ENCODE measurements around the gene FOSL1.

Gene FOSL1

DNA sequence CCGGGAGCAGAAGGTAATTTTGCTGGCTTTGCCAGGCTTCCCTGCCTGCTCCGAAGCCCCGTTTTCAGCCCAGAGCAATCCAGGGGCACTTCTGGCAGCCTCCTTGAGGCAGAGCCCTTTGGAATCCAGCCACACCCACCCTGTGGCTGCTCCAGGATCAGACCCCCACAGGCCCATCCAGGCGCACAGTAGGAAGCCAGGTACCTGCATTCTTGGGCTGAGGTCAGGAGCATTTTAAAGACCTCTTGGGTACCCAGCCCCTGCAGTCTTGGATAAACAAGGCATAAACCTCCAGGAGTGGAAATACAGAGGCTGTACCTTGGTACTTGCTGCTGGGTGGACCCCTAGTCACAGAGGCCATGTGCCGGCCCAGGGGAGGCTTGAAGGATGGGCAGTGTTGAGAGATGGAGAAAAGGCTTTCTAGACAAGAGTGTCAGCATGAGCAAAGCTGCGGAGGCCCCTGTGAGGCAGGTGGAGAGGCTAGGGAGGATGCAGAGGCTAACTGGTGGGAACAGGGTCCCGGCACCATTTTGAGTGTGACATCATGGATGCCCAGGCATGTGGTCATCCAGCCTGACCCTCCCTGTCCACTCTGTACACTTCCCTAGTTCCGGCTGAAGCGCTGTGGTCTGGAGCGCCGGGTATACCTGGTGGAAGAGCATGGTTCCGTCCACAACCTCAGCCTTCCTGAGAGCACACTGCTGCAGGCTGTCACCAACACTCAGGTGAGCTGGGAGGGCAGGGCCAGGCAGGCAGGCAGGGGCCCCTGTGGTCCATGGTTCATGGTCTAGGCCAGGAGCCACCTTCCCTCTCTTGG is 36.1 kb downstream of the FOSL1 start:
- DNase-seq (ENCODE audit: low read depth in 2 of 2), result no peak

DNA sequence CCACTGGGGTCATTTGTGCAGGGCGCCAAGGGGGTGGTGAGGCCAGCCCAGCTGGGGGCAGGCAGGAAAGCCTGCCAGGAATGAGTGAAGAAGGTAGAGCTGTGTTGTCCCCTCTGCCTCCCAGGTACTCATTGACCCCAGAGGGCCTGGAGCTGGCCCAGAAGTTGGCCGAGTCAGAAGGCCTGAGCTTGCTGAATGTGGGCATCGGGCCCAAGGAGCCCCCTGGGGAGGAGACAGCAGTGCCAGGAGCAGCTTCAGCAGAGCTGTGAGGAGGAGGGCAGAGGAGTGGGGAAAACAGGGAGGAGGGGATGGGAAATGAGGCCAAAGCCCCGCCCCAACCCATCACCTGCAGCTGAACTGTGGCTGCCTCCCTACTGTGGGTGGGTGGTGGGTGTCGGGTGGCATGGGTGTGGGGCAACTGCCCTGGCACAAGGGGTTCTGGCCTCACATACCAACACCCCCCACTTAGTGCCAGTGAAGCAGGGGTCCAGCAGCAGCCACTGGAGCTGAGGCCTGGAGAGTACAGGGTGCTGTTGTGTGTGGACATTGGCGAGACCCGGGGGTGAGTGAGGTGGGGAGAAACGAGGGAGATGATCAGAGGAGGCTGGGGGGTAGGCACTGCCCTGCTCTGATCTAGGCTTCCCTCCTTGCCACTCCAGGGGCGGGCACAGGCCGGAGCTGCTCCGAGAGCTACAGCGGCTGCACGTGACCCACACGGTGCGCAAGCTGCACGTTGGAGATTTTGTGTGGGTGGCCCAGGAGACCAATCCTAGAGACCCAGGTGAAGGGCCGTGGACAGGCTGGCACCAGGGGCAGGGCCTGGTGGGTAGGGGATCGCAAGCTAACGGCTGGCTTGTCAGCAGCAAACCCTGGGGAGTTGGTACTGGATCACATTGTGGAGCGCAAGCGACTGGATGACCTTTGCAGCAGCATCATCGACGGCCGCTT is 37.0 kb downstream of the FOSL1 start:
- DNase-seq (ENCODE audit: low read depth in 2 of 2), result no peak

DNA sequence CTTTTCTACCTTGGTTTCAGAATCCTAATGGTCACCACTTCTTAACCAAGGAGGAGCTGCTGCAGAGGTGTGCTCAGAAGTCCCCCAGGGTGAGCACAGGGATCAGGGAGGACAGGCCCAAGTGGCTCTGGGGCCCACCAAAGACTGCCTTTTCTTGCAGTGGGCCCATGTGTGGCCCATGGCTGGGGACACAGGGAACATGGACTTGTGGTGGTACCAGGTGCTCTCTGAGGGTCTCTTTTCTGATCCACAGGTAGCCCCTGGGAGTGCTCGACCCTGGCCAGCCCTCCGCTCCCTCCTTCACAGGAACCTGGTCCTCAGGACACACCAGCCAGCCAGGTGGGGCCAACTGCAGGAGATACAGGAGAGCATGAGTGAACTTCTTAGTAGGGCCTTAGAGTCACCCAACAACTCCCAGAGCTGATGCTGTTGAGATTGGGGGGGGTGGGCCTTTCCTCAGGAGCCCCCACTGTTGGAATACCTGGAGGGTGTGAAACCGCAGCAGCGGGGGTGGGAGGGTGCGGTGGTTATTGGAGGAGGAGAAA is 37.9 kb downstream of the FOSL1 start:
- DNase-seq (ENCODE audit: low read depth in 2 of 2), result no peak

DNA sequence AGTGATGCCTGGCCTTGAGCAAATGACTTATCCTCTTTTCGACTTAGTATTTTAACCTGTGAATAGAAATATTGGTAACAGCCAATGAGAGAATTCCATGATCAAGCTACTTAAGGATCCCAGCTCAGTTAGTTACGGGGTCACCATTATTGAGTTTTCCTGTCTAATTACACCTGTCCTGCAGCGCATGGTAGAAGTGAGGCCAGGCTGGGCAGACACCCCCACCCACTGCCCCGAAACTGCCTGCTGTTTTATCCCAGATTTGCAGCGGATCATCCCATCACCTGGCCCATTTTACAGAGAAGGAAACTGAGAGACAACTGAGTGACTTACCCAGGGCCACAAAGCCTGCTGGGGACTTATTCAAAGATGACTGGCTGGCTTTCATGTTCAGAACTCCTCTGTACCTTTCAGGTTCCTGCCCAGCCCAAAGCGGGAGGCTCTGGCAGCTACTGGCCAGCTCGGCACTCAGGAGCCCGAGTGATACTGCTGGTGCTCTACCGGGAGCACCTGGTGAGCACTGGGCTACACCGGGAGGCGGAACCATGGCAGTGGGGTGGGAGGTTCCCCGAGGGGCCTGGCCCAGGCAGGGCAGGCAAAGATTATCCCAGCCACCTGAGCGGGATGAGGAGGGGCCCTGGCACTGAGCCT is 38.5 kb downstream of the FOSL1 start:
- no peak for DNase-seq (ENCODE audit: low read depth in 2 of 2)

DNA sequence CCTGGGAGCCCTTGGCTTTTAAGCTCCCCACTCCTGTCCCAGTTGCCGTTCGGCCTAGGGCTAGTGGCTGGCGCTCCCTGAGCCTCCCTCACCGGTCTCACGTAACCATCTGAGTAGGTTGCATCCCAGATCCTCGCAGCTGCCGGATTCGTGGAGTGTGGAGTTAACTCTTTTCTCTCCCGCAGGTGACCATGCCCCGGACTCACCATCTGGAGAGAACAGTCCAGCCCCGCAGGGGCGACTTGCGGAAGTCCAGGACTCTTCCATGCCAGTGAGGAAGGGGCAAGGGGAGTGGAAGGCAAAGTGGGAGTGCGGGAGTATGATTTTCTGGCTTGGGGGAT is 39.1 kb downstream of the FOSL1 start:
- no peak for DNase-seq (ENCODE audit: low read depth in 2 of 2)

DNA sequence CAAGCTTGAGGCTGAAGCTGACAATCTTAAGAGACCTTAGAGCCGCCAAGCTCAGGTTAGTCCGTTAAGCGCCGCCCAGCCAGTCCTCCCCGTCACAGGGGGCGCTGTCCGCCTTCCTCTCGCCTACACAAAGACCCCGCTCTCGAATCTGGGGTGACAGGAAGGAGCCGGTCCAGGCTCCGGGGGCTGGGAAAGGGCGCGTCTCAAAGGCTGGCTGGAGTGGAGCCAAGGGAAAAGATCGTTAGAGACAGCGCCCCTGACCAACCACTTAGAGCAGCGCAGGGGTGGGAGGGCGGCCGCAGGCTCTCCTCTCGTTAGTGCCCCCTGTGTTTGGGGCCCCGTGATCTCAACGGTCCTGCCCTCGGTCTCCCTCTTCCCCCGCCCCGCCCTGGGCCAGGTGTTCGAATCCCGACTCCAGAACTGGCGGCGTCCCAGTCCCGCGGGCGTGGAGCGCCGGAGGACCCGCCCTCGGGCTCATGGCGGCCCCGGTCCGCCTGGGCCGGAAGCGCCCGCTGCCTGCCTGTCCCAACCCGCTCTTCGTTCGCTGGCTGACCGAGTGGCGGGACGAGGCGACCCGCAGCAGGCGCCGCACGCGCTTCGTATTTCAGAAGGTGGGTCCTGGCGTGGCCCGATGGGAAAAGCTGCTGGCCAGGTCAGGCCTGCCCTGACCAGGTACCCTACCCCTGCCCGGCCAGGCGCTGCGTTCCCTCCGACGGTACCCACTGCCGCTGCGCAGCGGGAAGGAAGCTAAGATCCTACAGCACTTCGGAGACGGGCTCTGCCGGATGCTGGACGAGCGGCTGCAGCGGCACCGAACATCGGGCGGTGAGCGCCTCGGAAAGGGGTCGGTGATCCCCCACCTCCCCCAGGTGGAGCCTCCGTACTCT is 39.7 kb downstream of the FOSL1 start, which contains the start of gene MUS81:
Gene MUS81 (plus strand): TSS at position 156 of the 887 bp plus-strand sequence. CDS start 321 bp downstream, at position 477.
- peak; percentile 94 to 97 for DNase-seq (ENCODE audit: low read depth in 2 of 2)

DNA sequence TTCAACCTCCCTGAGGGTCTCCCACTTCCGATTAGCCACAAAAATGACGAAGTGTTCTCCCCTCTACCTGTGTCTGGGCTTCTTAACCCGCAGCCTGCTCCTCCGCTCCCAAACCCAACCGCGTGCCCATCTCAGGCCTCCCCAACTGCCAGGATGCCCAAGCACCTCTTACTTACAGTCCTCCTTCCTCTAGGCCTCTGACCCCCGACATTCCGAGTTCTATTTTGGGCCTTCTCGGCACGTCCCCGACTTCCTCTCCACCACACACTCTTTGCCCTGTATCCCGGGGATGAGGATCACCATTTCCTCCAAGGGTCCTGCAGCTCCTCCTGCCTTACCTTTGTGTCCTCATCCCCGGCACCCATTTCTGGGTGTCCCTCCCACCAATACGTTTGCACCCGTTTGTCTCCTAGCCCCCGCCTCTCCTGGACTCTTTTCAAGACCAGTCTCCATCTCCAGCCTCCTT is 40.3 kb downstream of the FOSL1 start:
- no peak for DNase-seq (ENCODE audit: low read depth in 2 of 2)

DNA sequence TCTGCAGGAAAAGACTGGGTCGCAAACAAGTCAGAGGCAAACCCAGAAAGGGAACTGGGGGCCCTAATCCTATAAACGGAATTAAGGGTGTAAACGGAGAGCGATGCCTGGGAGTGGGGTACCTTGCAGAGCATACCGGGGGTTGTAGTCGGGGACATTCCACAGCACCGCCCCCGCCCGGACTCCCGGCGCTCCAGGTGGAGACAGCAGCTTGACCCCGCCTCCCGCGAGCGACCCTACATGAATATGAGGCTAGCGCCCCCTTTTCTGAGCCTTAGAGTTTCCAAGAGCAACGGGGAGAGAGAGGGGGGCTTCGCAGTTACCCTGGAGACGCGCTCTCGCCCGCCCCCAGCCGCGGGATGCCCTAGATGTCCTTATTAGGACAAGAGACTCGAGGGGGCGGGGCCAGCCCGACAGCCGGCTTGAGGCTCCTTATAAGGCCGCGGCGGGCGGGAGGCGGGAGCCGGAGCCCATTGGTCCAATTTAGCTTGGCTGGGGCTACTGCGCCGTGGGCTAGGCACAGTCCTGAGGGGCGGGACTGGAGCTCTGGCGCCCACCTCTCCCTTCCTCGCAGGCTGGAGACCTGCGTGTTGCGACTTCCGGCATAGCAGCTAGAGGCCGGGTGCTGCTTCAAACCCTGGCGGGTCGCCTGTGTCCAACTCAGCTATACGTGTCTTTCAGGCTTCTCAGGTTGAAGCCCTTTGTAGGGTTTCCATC is 40.9 kb downstream of the FOSL1 start:
- peak; percentile 93 to 98 for DNase-seq (ENCODE audit: low read depth in 2 of 2)

DNA sequence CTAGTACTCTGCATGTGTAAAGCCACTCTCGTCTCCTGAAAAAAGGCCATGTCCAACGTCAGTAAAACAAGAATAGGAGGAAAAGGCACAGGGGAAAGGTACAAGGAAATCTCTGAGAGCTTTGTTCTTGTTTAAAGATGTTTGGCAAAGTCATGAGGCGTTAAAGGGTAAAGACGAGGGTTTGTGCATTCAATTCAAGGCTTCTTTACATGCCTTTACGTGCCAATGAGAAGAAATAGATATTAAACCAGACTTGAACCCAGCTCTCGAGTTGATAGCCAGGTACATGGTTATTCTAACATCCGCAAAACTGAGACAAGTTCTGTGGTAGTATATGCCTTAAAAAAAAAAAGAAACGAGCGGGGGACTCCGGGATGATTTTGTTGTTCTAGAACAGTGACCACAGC is 41.5 kb downstream of the FOSL1 start:
- DNase-seq (ENCODE audit: low read depth in 2 of 2), result no peak

DNA sequence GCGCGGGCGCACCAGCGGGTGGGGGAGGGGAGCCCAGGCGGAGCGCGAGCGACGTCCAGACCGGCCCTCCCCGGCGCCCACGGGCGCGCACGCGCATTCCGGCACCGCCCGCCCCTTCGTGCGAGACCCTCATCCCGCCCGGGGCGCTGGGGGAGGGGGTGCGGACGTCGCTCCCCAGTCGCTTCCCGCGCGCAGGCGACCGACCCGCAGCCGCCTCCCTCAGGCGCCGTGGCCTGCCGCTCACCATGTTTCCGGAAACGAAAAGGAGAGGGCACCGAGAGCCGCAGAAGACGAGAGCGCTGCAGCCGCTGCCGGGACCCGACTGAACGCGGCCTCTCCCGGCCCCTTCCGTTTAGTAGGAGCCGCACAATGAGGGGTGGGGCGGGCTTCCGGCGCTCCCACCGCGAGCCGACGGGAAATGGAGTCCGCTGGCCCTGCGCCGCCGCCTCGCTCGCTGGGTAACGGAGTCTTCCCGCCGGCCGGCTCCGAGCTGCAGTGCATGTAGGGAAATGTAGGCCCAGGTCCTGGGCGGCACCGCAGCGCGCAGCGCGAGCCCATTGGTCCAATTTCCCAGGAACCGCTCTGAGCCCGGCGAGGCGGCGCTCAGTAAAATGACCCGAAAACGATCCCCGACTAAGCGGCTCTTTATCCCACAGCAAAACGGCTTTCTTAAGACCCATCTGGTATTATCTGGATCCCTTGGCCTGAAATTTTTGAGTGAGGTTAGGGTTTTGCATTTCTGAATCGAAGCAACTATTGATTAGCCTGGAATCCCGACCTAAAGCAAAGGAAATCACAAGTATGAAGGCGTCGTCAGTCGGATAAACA is 42.1 kb downstream of the FOSL1 start, which contains the start of gene CFL1:
Gene CFL1 (minus strand): TSS at position 328 of the 828 bp plus-strand sequence. CDS start 81 bp downstream, at position 247.
- DNase-seq (ENCODE audit: low read depth in 2 of 2), result peak; percentile 91 to 94

DNA sequence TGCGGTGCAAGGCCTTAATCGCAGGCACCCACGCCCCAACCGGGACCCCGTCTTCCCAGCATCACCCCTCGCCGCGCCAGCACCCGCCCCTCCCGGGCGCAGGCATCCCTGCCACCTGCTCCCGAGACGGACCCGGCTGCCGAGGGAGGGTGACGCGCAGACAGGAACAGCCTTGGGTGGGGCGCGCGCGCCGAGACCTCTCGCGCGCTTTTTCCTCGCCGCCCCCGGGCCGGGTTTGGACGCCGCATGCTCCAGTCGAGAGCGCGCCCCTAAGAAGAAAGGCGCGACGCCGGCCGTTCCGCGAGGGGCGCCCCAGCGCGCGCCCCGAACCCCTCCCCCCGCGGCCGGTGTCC is 42.7 kb downstream of the FOSL1 start:
- peak; percentile 33 to 39 for DNase-seq (ENCODE audit: low read depth in 2 of 2)

DNA sequence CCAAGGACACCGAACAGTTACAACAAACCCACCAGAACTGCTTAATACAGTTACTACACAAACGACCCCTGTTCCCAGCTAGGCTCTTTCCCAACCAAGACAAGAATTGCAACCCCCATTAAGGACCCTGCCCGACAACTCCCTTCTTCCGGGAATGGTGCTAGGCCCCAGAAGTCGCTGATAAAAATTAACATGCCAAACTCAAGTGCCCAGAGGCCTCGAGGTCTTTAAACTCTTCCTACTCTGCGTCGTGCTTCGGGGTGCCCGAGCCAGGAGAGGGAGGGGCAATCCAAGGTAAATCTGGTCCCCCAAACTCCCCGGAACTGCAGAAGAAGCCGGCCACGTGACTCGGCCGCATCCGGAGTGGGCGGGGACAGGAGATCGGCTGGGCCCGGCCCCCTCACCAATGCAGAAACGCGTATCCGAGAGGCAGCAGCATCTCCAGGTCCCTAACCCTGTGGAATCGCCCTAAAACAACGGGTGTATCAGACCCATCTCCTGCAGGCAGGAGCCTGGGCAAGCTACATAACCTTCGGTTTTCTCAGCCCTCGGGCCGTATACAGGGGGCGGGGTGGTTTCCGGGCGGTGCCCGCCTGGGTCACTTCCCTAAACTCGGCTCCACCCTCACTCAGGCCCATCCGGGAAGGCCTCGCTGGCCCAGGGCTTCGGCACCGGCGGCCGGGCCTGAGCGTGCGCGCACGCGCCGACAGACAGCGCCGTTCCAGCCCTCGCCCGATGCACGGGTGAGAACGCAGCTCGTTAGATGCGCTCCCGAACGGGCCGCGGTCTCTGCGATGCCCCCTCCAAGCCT is 43.3 kb downstream of the FOSL1 start:
- peak; percentile 67 to 73 for DNase-seq (ENCODE audit: low read depth in 2 of 2)

DNA sequence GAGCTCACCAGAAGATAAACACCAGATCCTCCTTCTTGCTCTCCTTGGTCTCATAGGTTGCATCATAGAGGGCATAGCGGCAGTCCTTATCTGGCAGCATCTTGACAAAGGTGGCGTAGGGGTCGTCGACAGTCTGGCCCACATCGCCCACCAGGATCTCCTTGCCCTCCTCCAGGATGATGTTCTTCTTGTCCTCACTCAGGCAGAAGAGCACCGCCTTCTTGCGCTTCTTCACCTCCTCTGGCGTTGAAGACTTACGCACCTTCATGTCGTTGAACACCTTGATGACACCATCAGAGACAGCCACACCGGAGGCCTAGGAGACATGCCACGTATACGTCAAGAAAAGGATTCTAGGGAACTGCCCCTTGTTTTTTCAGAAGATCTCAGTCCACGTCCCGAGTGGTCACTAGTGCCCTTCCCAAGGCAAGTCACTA is 44.2 kb downstream of the FOSL1 start:
- DNase-seq (ENCODE audit: low read depth in 2 of 2), result no peak

DNA sequence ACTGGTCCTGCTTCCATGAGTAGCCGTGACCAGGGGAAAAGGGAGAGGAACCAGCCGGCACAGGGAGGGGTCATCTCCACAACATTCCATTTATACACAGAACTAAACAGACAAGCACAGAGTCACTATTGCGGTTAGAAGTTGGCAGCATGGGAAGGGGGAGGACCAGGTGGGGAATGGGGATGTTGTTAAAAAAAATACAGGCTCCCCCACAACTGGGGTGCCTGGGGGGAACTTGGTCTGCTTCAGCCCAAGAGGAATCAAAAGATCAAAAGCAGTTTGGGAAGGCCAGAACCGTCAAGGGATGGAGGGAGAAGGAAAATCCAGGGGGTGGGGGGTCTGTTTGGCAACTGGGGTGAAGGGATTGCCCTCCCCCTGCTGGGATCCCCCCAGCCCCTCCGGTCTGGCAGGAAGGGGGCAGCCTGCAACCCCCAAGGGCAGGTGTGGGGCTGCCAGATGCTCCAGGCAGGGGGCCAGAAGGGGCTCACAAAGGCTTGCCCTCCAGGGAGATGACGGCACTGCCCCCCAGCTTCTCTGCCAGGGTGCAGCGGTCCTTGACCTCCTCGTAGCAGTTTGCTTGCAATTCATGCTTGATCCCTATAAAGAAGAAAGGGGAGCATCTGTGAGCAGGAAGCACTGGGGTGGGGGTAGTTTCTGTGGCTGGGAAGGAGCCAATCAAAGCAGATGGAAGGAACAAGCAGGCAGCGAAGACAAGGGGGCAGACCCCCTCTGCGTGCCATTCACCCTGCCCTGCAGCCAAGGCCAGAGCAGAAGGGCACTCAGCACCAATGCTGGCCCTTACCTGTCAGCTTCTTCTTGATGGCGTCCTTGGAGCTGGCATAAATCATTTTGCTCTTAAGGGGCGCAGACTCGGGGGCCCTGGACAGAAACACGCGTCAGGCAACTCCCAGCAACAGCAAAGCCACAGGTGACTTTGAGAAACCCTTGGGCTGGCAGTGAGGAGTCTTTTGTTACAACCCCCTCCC is 45.0 kb downstream of the FOSL1 start:
- no peak for DNase-seq (ENCODE audit: low read depth in 2 of 2)

DNA sequence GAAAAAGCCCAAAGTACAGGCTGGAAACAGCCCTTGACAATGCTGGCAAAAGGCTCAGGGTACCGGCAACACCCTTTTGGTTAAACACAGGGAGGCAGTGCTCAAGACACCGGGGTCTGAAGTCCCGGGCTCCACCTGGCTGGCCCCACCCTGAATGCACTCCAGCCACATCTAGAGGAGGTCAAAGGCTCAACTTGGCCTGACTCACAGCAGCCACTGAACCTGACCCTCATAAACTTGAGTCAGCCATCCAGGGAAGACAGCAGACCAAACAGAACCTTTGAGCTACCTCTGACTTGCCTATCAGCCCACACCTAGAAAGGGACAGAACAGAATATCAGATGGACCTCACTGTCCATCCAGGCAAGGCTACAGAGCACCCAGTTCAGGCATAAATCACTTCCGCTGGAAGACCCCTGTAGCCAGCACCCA is 46.0 kb downstream of the FOSL1 start:
- DNase-seq (ENCODE audit: low read depth in 2 of 2), result no peak

DNA sequence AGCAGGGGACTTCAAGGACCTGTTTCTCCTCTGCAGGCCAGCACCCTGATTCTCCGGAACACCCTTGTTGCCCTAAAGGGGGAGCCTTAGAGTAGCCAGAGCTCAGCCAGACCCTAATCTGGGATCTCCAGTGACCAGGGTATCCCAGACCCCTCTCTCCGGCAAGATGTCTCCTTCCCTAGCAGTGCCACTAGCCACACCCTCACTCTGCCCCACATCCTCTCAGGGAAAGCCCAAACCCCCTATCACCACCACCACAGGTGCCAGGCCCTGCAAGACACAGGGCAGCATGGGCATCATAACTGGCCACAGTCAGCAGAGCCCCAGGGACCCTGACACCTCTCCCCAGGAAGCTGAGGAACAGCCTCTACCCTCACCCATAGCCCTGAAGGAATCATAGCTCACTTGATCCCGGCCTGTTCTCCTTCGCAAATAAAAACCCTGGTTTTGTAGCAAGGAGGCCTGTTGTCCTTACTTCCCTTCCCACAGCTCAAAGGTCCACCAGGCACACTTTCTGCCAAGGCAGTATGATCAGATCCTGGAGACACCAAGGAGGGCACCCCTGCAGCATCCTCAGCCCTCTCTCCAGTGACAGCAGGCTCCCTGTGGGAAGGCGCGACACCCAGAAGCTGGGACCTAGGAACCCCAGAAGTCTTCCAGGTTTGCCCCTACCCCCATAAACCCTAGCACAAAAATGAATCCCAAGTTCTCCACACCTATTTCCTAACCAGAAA is 46.8 kb downstream of the FOSL1 start:
- DNase-seq (ENCODE audit: low read depth in 2 of 2), result no peak
